Neutrophil (primary cell): ENCODE measurements around the gene KCNT1.

Experiments used
- H3K27ac ChIP-seq: fragments of 200-600 bp; sonication (generic); 2 replicates; pipeline ENCODE4 v1.5.1; 2016; ENCODE audit warnings: mild to moderate bottlenecking, moderate library complexity
- H3K27me3 ChIP-seq: fragments of 200-600 bp; sonication (generic); 2 replicates; pipeline ENCODE4 v1.6.0; 2016; ENCODE audit warnings: mild to moderate bottlenecking
- H3K36me3 ChIP-seq: fragments of 200-600 bp; sonication (generic); 2 replicates; pipeline ENCODE4 v1.5.1; 2017
- H3K4me1 ChIP-seq, 2 experiments: fragments of 200-600 bp in 1 of 2; sonication (generic) in 1 of 2; 1 replicate in 1 of 2; 2 replicates in 1 of 2; pipeline versions ENCODE4 v1.5.1 to v1.6.1; 2013 to 2016; ENCODE audit warnings: low read depth in 1 of 2, low read length in 1 of 2, mild to moderate bottlenecking in 1 of 2, moderate library complexity in 1 of 2; ENCODE audit not compliant: control insufficient read depth in 1 of 2, insufficient read depth in 1 of 2
- H3K4me3 ChIP-seq, 2 experiments: fragments of 200-600 bp in 1 of 2; sonication (generic) in 1 of 2; 1 replicate in 1 of 2; 2 replicates in 1 of 2; pipeline ENCODE4 v1.5.1; 2013 to 2016; ENCODE audit warnings: low read depth in 1 of 2, low read length in 1 of 2, mild to moderate bottlenecking in 1 of 2, moderate library complexity in 1 of 2
- H3K9me3 ChIP-seq: fragments of 200-600 bp; sonication (generic); 2 replicates; pipeline ENCODE4 v1.5.1; 2016
- CTCF ChIP-seq: fragments of 200-600 bp; sonication (generic); IDR thresholded peaks from 2 replicates; pipeline ENCODE4 v1.5.1; 2016; ENCODE audit warnings: antibody characterized with exemption

Gene KCNT1

GRCh38 chr9:135700525-135700924, 1.5 kb upstream of the KCNT1 start:
- Histone ChIP-seq H3K27ac (no peak overlapping the region), H3K4me1 (no peaks in the 10 kb centered on the region), H3K36me3 (no peaks in the 10 kb centered on the region), H3K4me3 (no peak overlapping the region), H3K27me3 (peaks cover 39% of the 10 kb centered on the region), H3K9me3 (no peaks in the 10 kb centered on the region)
- no peak for TF ChIP-seq CTCF

- Histone ChIP-seq H3K27me3 (peaks cover 39% of the 10 kb centered on the region), H3K36me3 (no peaks in the 10 kb centered on the region), H3K4me1 (no peaks in the 10 kb centered on the region), H3K9me3 (no peaks in the 10 kb centered on the region), H3K4me3 (no peak overlapping the region), H3K27ac (no peak overlapping the region)
- no peak for TF ChIP-seq CTCF
Measured at GRCh38 chr9:135701067-135701958, 672 bp upstream of the KCNT1 start.

- no peaks in the 10 kb centered on the region for H3K36me3 ChIP-seq
- no peak for TF ChIP-seq CTCF
- H3K27ac ChIP-seq, result no peak overlapping the region
- H3K4me1 ChIP-seq, result no peaks in the 10 kb centered on the region
- H3K27me3 ChIP-seq, result peaks cover 39% of the 10 kb centered on the region
- no peak overlapping the region for H3K4me3 ChIP-seq
- no peaks in the 10 kb centered on the region for H3K9me3 ChIP-seq
Measured at GRCh38 chr9:135703726-135704125, 1.7 kb downstream of the KCNT1 start.

- TF ChIP-seq CTCF, result no peak
- Histone ChIP-seq H3K4me1 (no peaks in the 10 kb centered on the region), H3K27me3 (peaks cover 39% of the 10 kb centered on the region), H3K27ac (no peak overlapping the region), H3K9me3 (no peaks in the 10 kb centered on the region), H3K36me3 (no peaks in the 10 kb centered on the region), H3K4me3 (no peak overlapping the region)
Measured at GRCh38 chr9:135704483-135704882, 2.5 kb downstream of the KCNT1 start.

GRCh38 chr9:135705376-135705775, 3.4 kb downstream of the KCNT1 start:
- Histone ChIP-seq H3K4me1 (no peaks in the 10 kb centered on the region), H3K27me3 (peaks cover 39% of the 10 kb centered on the region), H3K9me3 (no peaks in the 10 kb centered on the region), H3K36me3 (no peaks in the 10 kb centered on the region), H3K27ac (no peak overlapping the region), H3K4me3 (no peak overlapping the region)
- no peak for TF ChIP-seq CTCF
